DND-41 (cell line): ENCODE data around the gene GPR152.

ENCODE experiments used
- ATAC-seq: fragments of 200-7000 bp; cut with Tn5 transposase; 3 replicates; pipeline ENCODE4 v1.9.1; 2021; ENCODE audit warnings: low read depth; ENCODE audit not compliant: insufficient read depth
- DNase-seq: peaks from one replicate; pipeline ENCODE4 v3.0.0-alpha.2; 2020
- H2AFZ ChIP-seq: 2 replicates; pipeline ENCODE4 v1.6.0; 2012; ENCODE audit warnings: low read depth, low read length
- H3K27ac ChIP-seq: 2 replicates; pipeline ENCODE4 v1.5.1; 2012; ENCODE audit warnings: low read length, inconsistent platforms
- H3K27me3 ChIP-seq: fragments of 200-600 bp; sonication (generic); 2 replicates; pipeline ENCODE4 v1.6.0; 2012; ENCODE audit warnings: low read length, mild to moderate bottlenecking, inconsistent platforms; ENCODE audit not compliant: insufficient read depth, poor library complexity
- H3K36me3 ChIP-seq: 2 replicates; pipeline ENCODE4 v1.5.1; 2012; ENCODE audit warnings: low read length, inconsistent platforms; ENCODE audit not compliant: insufficient read depth
- H3K4me1 ChIP-seq: 2 replicates; pipeline ENCODE4 v1.5.1; 2012; ENCODE audit warnings: mild to moderate bottlenecking, low read length; ENCODE audit not compliant: insufficient read depth
- H3K4me2 ChIP-seq: 2 replicates; pipeline ENCODE4 v1.6.0; 2012; ENCODE audit warnings: mild to moderate bottlenecking, moderate library complexity, low read length, inconsistent platforms; ENCODE audit not compliant: insufficient read depth
- H3K4me3 ChIP-seq, 2 experiments: fragments of 200-600 bp in 1 of 2; shearing (Covaris generic) in 1 of 2; 2 replicates each; pipeline ENCODE4 v1.5.1; 2012 to 2016; ENCODE audit warnings: inconsistent platforms in 2 of 2, low read length in 2 of 2, mild to moderate bottlenecking in 2 of 2, low read depth in 1 of 2, moderate library complexity in 1 of 2
- H3K79me2 ChIP-seq: 2 replicates; pipeline ENCODE4 v1.6.0; 2012; ENCODE audit warnings: low read length, inconsistent platforms; ENCODE audit not compliant: insufficient read depth
- H3K9ac ChIP-seq: 2 replicates; pipeline ENCODE4 v1.6.0; 2012; ENCODE audit warnings: low read depth, mild to moderate bottlenecking, inconsistent platforms, low read length, moderate library complexity
- H3K9me3 ChIP-seq: 2 replicates; pipeline ENCODE4 v1.5.1; 2012; ENCODE audit warnings: low read length, moderate library complexity, mild to moderate bottlenecking, inconsistent platforms; ENCODE audit not compliant: insufficient read depth, severe bottlenecking
- H4K20me1 ChIP-seq: 2 replicates; pipeline ENCODE4 v1.6.0; 2012; ENCODE audit warnings: low read length; ENCODE audit not compliant: insufficient read depth
- CTCF ChIP-seq: IDR thresholded peaks from 2 replicates; pipeline ENCODE4 v1.5.1; 2012; ENCODE audit warnings: borderline replicate concordance, low read length, moderate library complexity, mild to moderate bottlenecking; ENCODE audit not compliant: poor library complexity, severe bottlenecking; ENCODE audit errors: extremely low read depth
- EZH2 ChIP-seq: IDR thresholded peaks from 3 replicates; pipeline ENCODE4 v1.6.1; 2012; ENCODE audit warnings: borderline replicate concordance, low read depth, mild to moderate bottlenecking, moderate library complexity, low read length, inconsistent platforms; ENCODE audit not compliant: severe bottlenecking

Gene GPR152

GRCh38 chr11:67453816-67454732 is 1.5 kb upstream of the GPR152 start:
- Histone ChIP-seq H3K4me2 (no peak overlapping the region), H3K27ac (no peak overlapping the region), H2AFZ (no peak overlapping the region), H3K9me3 (no peaks in the 10 kb centered on the region), H3K4me3 (no peak overlapping the region), H3K9ac (no peak overlapping the region), H4K20me1 (no peaks in the 10 kb centered on the region), H3K79me2 (no peaks in the 10 kb centered on the region), H3K36me3 (no peaks in the 10 kb centered on the region), H3K27me3 (no peaks in the 10 kb centered on the region), H3K4me1 (no peaks in the 10 kb centered on the region)
- TF ChIP-seq EZH2 (no peak), CTCF (no peak)
- no peak for ATAC-seq
- DNase-seq: no peak

DNA sequence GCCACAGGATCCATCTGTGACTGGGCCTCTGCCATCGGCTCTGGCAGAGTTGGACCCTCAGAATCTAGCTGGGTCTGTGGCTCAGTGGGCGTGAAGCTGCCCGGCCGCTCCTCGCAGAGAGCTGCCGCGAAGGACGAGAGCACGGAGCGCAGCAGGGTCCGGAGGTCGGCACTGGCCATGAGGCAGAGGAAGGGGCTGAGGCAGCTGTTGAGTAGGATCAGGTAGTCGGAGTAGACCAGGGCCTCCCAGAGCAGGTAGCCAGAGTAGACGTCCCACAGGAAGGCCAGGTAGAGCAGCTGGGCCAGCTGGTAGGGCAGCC is 912 bp downstream of the GPR152 start:
- no peaks in the 10 kb centered on the region for H3K79me2 ChIP-seq

DNA sequence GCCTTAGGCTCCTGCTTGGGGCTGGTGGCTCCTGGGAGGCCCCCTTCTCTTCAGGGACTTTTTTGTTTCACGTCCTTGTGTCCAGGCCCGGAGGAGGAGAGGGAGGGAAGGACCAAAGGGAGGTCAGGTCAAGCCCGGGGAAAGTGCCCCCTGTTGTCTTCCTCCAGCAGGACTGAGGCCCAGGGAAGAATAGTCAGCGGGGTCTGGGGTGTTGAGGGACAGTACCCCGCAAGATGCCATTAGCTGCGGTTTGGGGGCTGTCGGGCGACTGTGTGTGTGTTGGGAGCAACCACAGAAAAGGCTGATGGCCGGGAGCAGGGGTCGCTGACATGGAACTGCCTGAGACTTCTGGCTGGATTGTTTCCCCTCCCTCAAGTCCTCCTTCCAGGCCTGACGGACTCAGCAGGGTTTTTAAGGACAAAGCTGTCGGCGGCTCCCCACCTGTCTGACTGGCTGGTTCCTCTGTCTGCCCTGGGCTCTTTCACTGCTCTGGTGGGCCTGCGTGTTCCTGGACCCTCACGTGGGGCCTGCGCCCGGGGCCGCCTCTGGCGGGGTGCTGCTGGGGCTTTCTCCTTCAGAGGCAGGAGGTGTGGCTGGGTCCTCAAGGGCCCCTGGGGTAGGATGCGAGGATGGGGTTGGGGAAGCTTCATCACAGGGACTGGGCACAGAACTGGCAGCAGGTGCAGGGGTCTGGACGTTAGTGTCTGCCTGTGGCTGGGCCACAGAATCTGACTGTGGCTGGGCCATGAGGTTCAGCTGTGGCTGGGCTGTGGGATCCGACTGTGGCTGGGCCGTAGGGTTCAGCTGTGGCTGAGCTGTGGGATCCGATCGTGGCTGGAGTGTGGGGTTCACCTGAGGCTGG is 1.5 kb downstream of the GPR152 start:
- TF ChIP-seq EZH2 (no peak), CTCF (no peak)
- no peaks in the 10 kb centered on the region for H3K4me1 ChIP-seq
- H3K4me2 ChIP-seq: no peak overlapping the region
- no peak overlapping the region for H3K9ac ChIP-seq
- H3K27me3 ChIP-seq: no peaks in the 10 kb centered on the region
- H4K20me1 ChIP-seq: no peaks in the 10 kb centered on the region
- no peak overlapping the region for H3K27ac ChIP-seq
- DNase-seq: no peak
- H3K9me3 ChIP-seq: no peaks in the 10 kb centered on the region
- H3K79me2 ChIP-seq: no peaks in the 10 kb centered on the region
- no peaks in the 10 kb centered on the region for H3K36me3 ChIP-seq
- H2AFZ ChIP-seq: no peak overlapping the region
- no peak overlapping the region for H3K4me3 ChIP-seq
- no peak for ATAC-seq

More for the DNA sequence above, 912 bp downstream of the GPR152 start:
- DNase-seq (no peak), ATAC-seq (no peak)
- no peak overlapping the region for H3K4me3 ChIP-seq
- H2AFZ ChIP-seq: no peak overlapping the region
- H3K36me3 ChIP-seq: no peaks in the 10 kb centered on the region
- no peaks in the 10 kb centered on the region for H3K9me3 ChIP-seq
- H3K9ac ChIP-seq: no peak overlapping the region
- H4K20me1 ChIP-seq: no peaks in the 10 kb centered on the region
- no peak overlapping the region for H3K27ac ChIP-seq
- H3K4me1 ChIP-seq: no peaks in the 10 kb centered on the region
- TF ChIP-seq CTCF (no peak), EZH2 (no peak)
- no peaks in the 10 kb centered on the region for H3K27me3 ChIP-seq
- H3K4me2 ChIP-seq: no peak overlapping the region
